Skeletal muscle tissue (tissue), 4 donors: ENCODE data around the gene CYP2B6. TPM values are rescaled to one million over a fixed set of nuclear protein-coding genes. Genes with fewer than 3 reads are reported as not detected.

Source experiments
- H3K27ac ChIP-seq: one replicate; pipeline ENCODE4 v1.7.0; 2013; ENCODE audit warnings: mild to moderate bottlenecking, low read depth, low read length, inconsistent platforms
- H3K27me3 ChIP-seq, 3 donors: one replicate each; pipeline ENCODE4 v1.7.0; 2013; ENCODE audit warnings: low read length in 3 of 3; ENCODE audit not compliant: control insufficient read depth in 3 of 3, insufficient read depth in 3 of 3
- H3K36me3 ChIP-seq, 3 donors: one replicate each; pipeline ENCODE4 v1.7.0; 2013; ENCODE audit warnings: low read length in 3 of 3; ENCODE audit not compliant: control insufficient read depth in 3 of 3, insufficient read depth in 3 of 3
- H3K4me1 ChIP-seq, 3 donors: one replicate each; pipeline ENCODE4 v1.7.0; 2013; ENCODE audit warnings: low read length in 3 of 3, mild to moderate bottlenecking in 3 of 3; ENCODE audit not compliant: control insufficient read depth in 3 of 3, insufficient read depth in 3 of 3
- H3K4me3 ChIP-seq, 3 donors: one replicate each; pipeline ENCODE4 v1.7.0; 2013; ENCODE audit warnings: low read length in 3 of 3
- H3K9ac ChIP-seq, 3 donors: one replicate each; pipeline ENCODE4 v1.7.0; 2013; ENCODE audit warnings: low read length in 3 of 3, mild to moderate bottlenecking in 3 of 3, moderate library complexity in 2 of 3, low read depth in 1 of 3
- H3K9me3 ChIP-seq, 3 donors: one replicate each; pipeline ENCODE4 v1.7.0; 2013; ENCODE audit warnings: low read length in 3 of 3; ENCODE audit not compliant: control insufficient read depth in 3 of 3
- total RNA-seq: library from RNA; depleted of rRNA; stranded (reverse); fragments of >200 nt; gene quantifications from one replicate; pipeline ENCODE4 v1.2.3, GENCODE V29; 2014
- donor health status: Osteomylitis.

CYP2B6 gene
- not detected for total RNA-seq

- peaks cover 0 to 3% (median 0%) of the 10 kb centered on the region in 3 donors for H3K27me3 ChIP-seq
- no peaks in the 10 kb centered on the region for H3K4me1 ChIP-seq
- no peaks in the 10 kb centered on the region for H3K9me3 ChIP-seq
- H3K4me3 ChIP-seq: no peak within 1 kb of the TSS
- no peaks in the 10 kb centered on the region for H3K36me3 ChIP-seq
- H3K9ac ChIP-seq: no peak within 1 kb of the TSS
- H3K27ac ChIP-seq: no peak within 1 kb of the TSS
Observed at GRCh38 chr19:40990972-40991381, at the start of gene CYP2B6. TSS of gene CYP2B6 (plus strand) at chr19:40991282. CDS start at chr19:40991306, 24 bp downstream.

- Histone ChIP-seq H3K4me1 (no peaks in the 10 kb centered on the region), H3K9ac (no peak overlapping the region), H3K27ac (no peak overlapping the region), H3K4me3 (no peak overlapping the region), H3K27me3 (peaks cover 0 to 7% (median 3%) of the 10 kb centered on the region in 3 donors), H3K36me3 (no peaks in the 10 kb centered on the region), H3K9me3 (no peaks in the 10 kb centered on the region)
Observed at GRCh38 chr19:40941481-40942219, 49.4 kb upstream of the CYP2B6 start.

- H3K9ac ChIP-seq: no peak overlapping the region
- peaks cover 0 to 7% (median 3%) of the 10 kb centered on the region in 3 donors for H3K27me3 ChIP-seq
- H3K36me3 ChIP-seq: no peaks in the 10 kb centered on the region
Observed at GRCh38 chr19:40945645-40946044, 45.4 kb upstream of the CYP2B6 start.

GRCh38 chr19:40947114-40947513 lies 44.0 kb upstream of the CYP2B6 start:
- Histone ChIP-seq H3K9me3 (no peaks in the 10 kb centered on the region), H3K36me3 (no peaks in the 10 kb centered on the region), H3K4me1 (no peaks in the 10 kb centered on the region), H3K27me3 (peaks cover 0 to 3% (median 3%) of the 10 kb centered on the region in 3 donors), H3K9ac (no peak overlapping the region), H3K4me3 (no peak overlapping the region), H3K27ac (no peak overlapping the region)

More at GRCh38 chr19:40945645-40946044, 45.4 kb upstream of the CYP2B6 start:
- Histone ChIP-seq H3K9me3 (no peaks in the 10 kb centered on the region), H3K4me3 (no peak overlapping the region), H3K4me1 (no peaks in the 10 kb centered on the region), H3K27ac (no peak overlapping the region)

GRCh38 chr19:40947573-40947972 lies 43.5 kb upstream of the CYP2B6 start:
- H3K4me1 ChIP-seq: no peaks in the 10 kb centered on the region
- H3K27ac ChIP-seq: no peak overlapping the region
- no peaks in the 10 kb centered on the region for H3K9me3 ChIP-seq
- H3K4me3 ChIP-seq: no peak overlapping the region
- peaks cover 0 to 3% (median 0%) of the 10 kb centered on the region in 3 donors for H3K27me3 ChIP-seq
- H3K36me3 ChIP-seq: no peaks in the 10 kb centered on the region
- H3K9ac ChIP-seq: no peak overlapping the region

GRCh38 chr19:40948580-40949299 lies 42.3 kb upstream of the CYP2B6 start:
- Histone ChIP-seq H3K4me3 (no peak overlapping the region), H3K4me1 (no peaks in the 10 kb centered on the region), H3K27ac (no peak overlapping the region), H3K9ac (no peak overlapping the region), H3K36me3 (no peaks in the 10 kb centered on the region), H3K9me3 (peaks cover 1 to 2% (median 1%) of the 10 kb centered on the region in 3 donors), H3K27me3 (peaks cover 0 to 3% (median 0%) of the 10 kb centered on the region in 3 donors)

GRCh38 chr19:40954573-40954972 lies 36.5 kb upstream of the CYP2B6 start:
- peaks cover 0 to 2% (median 0%) of the 10 kb centered on the region in 3 donors for H3K27me3 ChIP-seq
- peaks cover 4 to 15% (median 9%) of the 10 kb centered on the region in 3 donors for H3K9me3 ChIP-seq
- H3K36me3 ChIP-seq: no peaks in the 10 kb centered on the region
- no peak overlapping the region for H3K9ac ChIP-seq
- H3K4me1 ChIP-seq: no peaks in the 10 kb centered on the region
- no peak overlapping the region for H3K4me3 ChIP-seq
- H3K27ac ChIP-seq: no peak overlapping the region

GRCh38 chr19:40959338-40959737 lies 31.7 kb upstream of the CYP2B6 start:
- H3K27me3 ChIP-seq: peaks cover 0 to 5% (median 5%) of the 10 kb centered on the region in 3 donors
- no peak overlapping the region for H3K9ac ChIP-seq
- H3K4me1 ChIP-seq: no peaks in the 10 kb centered on the region
- no peak overlapping the region for H3K27ac ChIP-seq
- H3K4me3 ChIP-seq: no peak overlapping the region
- H3K9me3 ChIP-seq: peaks cover 0 to 9% (median 6%) of the 10 kb centered on the region in 3 donors
- H3K36me3 ChIP-seq: no peaks in the 10 kb centered on the region

GRCh38 chr19:40960062-40960685 lies 30.9 kb upstream of the CYP2B6 start:
- peaks cover 0 to 5% (median 5%) of the 10 kb centered on the region in 3 donors for H3K27me3 ChIP-seq
- no peak overlapping the region for H3K4me3 ChIP-seq
- no peaks in the 10 kb centered on the region for H3K4me1 ChIP-seq
- no peak overlapping the region for H3K9ac ChIP-seq
- no peaks in the 10 kb centered on the region for H3K36me3 ChIP-seq
- peaks cover 0 to 2% (median 0%) of the 10 kb centered on the region in 3 donors for H3K9me3 ChIP-seq
- no peak overlapping the region for H3K27ac ChIP-seq
